Erythroblast (primary cell): ENCODE measurements around the gene FSTL4.

Experiments
- GATA1 ChIP-seq: IDR thresholded peaks from 2 replicates; pipeline ENCODE4 v1.6.1; 2011; ENCODE audit warnings: low read depth, mild to moderate bottlenecking, control low read depth, low read length, moderate library complexity
- POLR2A ChIP-seq: IDR thresholded peaks from 2 replicates; pipeline ENCODE4 v1.6.1; 2011; ENCODE audit warnings: mild to moderate bottlenecking, low read length

DNA sequence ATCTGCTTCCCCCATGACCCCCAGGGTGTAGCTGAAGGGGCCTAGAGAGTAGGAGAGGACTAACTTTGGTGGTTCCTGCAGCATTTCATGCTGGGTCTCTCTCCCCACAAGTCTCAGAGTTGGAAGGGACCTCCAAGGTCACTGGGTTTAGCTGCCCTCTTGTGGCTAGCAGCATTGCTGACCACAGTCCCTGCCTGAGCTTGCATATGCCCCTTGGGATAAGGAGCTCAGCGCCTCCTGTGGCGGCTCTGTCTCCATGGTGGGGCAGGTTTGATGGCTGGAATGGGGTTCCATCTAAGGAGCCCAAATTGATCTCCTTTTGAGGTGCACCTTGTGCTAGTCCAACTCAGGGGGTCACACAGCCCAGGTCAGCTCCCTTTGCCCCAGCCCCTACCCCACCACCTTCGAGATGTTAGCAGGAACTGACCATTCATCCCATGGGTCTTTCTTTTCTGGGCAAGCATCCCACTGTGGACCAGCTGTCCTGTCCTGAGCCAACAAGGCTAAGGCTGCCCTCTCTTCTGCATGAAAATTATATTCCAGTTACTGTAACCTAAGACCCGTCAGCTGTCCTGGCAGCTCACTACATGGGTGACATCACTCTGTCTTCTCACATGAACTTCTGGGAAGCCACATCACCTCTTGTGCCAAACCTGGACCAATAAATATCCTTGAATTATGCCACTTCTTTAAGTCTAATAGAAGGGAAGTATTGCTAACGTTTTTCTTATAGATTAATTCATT, 364.3 kb downstream of the FSTL4 start:
- TF ChIP-seq POLR2A (no peak), GATA1 (no peak)
